Brain pericyte (primary cell): Measurements from ENCODE around the gene LIPI.
"Not testable (repeated sequence)": the region's sequence is repeated elsewhere in the genome, so short reads cannot be mapped to it uniquely, and the experiment has no call there.

Source experiments
- DNase-seq: peaks from one replicate; pipeline ENCODE4 v3.0.0-alpha.2; 2012; ENCODE audit warnings: low read depth, low spot score

Gene LIPI

GRCh38 chr21:14073615-14074014, 137.1 kb downstream of the LIPI start:
- DNase-seq = no peak

DNA sequence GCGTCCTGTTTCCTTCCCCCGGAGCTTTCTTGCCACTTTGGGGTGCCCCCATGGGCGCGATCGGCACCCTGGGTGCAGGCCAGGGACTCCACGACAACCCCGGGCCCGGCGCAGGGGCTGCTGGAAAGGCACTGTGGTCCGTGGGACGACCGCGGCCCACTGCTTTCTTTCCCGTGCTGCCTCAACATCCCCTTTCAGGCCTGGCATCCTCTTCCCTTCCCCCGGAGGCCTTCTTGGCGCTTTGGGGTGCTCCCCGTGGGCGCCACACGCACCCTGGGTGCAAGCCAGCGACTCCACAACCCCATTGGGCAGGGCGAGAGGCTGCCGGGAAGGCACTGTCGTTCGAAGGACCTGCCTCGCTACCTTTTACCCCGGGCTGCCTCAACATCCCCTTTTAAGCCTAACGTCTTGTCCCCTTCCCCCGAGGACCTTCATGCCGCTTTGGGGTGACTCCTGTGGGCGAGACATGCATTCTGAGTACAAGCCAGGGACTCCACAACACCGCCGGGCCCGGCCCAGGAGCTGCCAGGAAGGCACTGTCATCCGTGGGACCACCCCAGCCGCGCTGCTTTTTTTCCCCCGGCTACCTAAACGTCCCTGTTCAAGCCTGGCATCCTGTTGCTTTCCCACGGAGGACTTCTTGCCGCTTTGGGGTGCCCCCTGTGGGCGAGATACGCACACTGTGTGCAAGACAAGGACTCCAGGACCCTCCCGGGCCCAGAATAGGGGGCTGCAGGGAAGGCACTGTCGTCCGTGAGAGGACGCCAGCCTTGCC, 137.8 kb downstream of the LIPI start:
- no peak for DNase-seq

DNA sequence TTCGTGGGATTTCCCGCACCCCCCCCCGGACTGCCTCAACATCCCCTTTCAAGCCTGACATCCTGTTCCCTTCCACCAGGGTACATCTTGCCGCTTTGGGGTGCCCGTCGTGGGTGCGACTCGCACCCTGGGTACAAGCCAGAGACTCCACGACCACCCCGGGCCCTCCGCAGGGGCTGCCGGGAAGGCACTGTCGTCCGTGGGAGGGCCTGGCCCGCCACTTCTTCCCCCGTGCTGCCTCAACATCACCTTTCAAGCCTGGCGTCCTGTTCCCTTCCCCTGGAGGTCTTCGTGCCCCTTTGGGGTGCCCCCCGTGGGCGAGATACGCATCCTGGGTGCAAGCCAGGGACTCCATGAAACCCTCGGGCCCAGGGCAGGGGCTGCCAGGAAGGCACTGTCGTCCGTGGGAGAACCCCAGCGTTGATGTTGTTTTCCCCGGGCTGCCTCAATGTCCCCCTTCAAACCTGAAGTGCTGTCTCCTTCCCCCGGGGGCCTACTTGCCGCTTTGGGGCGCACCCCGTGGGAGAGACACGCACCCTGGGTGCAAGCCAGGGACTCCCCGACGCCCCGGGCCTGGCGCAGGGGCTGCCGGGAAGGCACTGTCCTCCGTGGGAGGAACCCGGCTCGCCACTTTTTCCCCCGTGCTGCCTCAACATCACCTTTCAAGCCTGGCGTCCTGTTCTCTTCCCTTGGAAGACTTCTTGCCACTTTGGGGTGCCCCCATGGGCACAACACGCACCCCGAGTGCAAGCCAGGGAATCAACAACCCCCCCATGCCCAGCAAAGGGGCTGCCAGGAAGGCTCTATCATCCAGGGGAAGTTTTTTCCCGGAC, 138.6 kb downstream of the LIPI start:
- no peak for DNase-seq

DNA sequence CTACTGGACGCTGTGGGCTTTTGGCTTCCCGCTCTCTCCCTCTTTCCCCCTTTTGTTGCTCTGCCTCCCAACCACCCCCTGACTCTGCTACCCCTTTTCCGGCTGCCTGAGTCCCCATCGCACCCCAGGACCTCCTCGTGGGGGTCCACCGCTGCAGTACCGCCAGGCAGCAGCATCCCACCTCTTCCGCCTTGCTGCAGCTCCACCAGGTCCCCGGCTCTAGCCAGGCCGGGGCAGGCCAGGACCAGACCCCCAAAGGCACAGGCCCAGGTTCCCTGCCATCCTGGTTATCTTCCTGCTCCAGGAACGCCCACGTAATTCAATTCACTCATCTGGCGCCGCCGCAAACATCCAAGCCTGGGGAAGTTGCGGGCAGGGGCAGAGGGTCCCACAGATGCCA, 139.8 kb downstream of the LIPI start:
- no peak for DNase-seq

DNA sequence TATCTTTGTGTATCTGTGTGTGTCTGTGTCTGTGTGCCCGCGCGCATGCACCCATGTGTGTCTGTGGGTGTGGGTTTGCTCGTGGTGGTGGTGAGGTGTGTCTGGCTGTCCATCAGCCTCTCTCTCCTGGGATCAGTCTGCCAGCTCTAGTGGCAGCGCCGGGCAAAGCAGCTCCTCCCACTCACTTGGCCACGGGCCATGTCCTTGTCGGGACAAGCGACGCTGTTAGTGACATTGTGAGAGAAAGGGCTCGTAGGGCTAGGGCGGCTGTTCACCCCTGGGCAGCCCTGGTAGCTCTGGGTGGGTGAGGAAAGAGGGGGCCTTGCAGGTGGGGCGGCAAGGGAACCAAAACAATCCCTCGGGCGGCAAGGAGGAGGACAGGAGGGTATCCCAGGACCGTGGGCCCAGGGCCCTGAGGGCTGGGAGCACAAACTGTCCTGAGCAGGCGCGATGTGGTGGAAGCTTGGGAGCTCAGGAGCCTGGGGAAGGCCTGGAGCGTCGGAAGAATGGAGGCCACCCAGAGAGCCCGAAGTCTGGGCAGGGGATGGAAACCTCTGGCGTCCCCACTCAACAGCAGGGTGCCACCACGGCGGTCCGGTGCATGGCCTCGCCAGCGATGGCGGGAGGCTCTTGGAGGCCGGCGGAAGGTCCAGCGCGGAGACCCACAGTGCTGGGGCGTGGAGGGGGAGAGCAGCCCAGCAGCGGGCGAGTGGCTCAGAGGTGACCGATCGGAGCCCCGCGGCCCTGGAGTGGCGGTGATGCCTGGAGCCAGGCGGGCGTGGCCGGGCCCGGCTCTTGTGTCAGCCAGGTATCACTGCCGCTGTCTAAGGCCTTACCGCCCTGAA, 140.5 kb downstream of the LIPI start:
- no peak for DNase-seq

GRCh38 chr21:14064296-14064645, 146.5 kb downstream of the LIPI start:
- no peak for DNase-seq

DNA sequence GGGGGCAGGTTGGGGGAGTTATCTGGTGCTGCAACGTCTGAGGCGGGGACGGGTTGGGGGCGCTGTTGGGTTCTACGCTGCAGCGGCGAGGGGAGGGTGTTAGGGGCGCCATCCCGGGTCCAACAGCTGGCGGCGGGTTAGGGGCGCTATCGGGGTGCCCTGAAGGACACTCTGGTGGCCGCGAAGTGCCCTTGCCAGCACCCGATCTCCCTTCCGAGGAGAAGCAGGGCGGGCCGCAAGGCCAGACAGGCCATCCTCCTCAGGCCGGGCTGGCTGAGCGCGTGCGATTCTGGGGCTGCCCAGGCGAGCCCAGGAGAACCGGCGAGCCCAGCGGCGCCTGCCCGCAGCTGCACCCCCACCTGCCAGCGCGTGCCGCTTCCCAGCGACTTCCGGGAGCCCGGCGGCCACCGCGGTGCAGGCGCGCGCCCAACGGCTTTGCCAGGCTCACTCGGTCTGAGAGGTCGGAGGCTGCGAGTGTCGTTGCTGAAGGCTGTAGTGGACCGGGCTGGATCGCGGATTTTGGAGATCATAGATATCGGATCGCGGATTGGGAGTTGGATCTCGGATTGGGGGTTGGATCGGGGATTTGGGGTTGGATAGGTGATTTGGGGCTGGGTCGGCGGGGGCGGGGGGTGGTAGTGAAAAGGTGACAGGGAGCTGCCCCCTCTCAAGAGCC, 147.0 kb downstream of the LIPI start:
- not testable (repeated sequence) for DNase-seq

DNA sequence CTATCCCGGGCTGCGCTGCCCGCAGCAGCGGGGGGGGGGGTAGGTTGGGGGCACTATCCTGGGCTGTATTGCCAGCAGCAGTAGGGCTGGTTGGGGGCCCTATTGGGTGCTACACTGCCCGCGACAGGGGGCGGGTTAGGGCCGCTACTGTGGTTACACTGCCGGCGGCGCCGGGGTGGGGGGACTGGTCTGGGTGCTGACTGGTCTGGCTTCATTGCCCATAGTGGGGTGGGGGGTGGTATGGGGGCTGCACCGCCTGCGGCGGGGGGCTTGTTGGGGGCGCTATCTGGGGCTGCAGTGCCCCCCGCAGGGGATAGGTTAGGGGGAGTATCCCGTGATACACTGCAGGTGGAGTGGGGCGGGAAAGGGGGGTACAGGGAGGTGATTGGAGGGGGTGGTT, 148.1 kb downstream of the LIPI start:
- DNase-seq = not testable (repeated sequence)

- DNase-seq = not testable (repeated sequence)
Observed at GRCh38 chr21:14061820-14062219, 148.9 kb downstream of the LIPI start.

DNA sequence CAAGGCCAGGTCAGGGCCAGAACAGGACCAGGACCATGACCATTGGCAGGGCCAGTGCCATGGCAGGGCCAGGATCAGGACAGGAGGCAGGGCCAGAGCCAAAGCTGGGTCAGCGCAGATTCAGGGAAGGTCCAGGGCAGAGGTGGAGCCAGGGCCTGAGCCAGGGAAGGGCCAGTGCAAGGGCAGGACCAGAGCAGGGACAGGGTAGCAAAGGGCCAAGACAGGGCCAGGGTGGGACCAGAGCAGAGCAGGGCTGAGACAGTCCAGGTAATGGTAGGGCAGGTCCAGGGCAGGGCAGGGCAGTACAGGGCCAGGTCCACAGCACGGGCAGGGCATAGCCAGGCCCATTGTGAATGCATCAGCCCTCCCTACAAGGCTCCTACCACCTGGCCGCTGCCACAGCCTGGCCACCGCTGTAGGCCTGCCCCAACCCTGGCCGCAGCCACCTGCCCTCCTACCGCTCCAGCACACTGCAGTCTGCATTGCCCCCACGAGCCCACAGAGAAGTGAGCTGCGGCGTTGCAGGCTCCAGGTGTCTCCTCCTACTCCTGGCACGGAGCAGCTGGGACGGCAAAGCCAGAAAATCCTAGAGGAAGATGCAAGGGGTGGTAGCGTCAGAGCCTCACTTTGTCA, 151.6 kb downstream of the LIPI start:
- not testable (repeated sequence) for DNase-seq
